Keratinocyte (primary cell): Measurements from ENCODE around the gene MTX3.

Experiments
- CTCF ChIP-seq, 3 experiments: IDR thresholded peaks in 1 of 3; conservative IDR thresholded peaks in 1 of 3; optimal IDR thresholded peaks in 1 of 3; 2 replicates in 2 of 3; 3 replicates in 1 of 3; pipeline versions ENCODE3 to v1.5.1; 2011; ENCODE audit warnings: low read length in 3 of 3, mild to moderate bottlenecking in 3 of 3, moderate library complexity in 2 of 3, control low read depth in 1 of 3, inconsistent platforms in 1 of 3; ENCODE audit not compliant: insufficient read depth in 2 of 3; ENCODE audit errors: extremely low read depth in 1 of 3
- EZH2 ChIP-seq: IDR thresholded peaks from one replicate; pipeline ENCODE4 v1.6.1; 2012; ENCODE audit warnings: inconsistent platforms, mild to moderate bottlenecking, low read length, moderate library complexity

- TF ChIP-seq CTCF (optimal IDR thresholded peaks at IDR 0.05 in 1 of 3, IDR thresholded peaks at IDR 0.05 in 1 of 3, conservative IDR thresholded peaks at IDR 0.05 in 1 of 3; ENCODE audit: extremely low read depth in 1 of 3, insufficient read depth in 2 of 3, low read length in 3 of 3): no peak
- TF ChIP-seq EZH2: no peak
Measured at GRCh38 chr5:79966448-79966847, 24.6 kb downstream of the MTX3 start.
